HG02973 (cell line): Measurements from ENCODE around the gene PFKP.

ENCODE experiments used
- ATAC-seq: cut with Tn5 transposase; IDR thresholded peaks from one replicate; pipeline ENCODE4 v1.9.1; 2021; ENCODE audit warnings: moderate library complexity; ENCODE audit not compliant: unreplicated experiment

PFKP gene

DNA sequence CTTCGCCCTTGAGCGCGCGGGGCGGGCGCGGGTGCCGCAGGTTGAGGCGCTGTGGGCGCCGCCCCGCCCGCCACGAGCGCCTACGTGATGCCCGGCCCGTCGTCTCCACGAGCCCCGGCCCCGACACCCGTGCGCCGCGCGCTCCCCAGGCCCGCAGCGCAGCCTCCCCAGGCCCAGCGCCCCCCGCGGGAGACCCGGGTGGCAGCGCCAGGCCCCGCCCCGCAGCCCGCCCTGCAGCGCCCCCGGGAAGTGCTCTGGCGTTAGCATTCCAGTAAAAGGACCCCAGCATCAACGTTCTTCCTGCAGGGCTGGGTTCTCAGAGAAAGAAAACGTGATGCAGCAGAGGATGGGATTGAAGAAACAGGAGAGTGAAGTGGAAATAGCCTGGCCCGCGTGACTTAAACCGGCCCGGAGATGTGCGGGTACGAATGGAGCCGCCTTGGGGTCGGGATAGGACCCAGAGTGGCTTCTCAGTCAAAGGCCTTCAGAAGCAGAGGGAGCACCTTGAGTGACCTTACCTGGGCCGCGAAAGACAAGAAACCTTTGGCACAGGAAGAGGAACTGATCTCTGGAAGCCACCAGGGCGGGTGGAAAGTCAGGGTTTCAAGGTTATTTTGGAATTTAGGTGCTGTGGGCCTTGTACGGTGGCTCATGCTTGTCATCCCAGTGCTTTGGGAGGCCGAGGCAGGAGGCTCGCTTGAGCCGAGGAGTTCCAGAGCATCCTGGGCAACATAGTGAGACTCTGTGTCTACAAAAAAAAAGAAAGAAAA is 1.8 kb downstream of the PFKP start:
- ATAC-seq: peak; percentile 17

DNA sequence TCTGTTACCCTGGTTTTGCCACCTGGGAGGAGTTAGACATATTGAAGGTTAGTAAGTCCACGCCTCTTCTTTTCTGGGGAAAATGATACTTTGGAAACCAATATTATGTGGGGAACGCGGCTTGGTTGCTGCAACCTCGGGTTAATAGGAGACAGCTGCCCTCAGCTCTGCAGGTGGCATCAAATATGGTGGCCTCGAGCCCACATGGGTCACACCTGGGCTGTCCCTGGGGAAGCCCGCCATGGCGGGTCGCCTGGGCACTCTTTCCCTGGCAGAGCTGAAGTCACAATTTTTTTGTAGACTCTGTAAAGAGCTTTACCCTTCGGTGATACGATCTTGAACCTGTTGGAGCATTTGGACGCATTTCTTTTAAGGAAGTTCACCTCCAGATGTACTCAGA is 2.5 kb downstream of the PFKP start:
- no peak for ATAC-seq

DNA sequence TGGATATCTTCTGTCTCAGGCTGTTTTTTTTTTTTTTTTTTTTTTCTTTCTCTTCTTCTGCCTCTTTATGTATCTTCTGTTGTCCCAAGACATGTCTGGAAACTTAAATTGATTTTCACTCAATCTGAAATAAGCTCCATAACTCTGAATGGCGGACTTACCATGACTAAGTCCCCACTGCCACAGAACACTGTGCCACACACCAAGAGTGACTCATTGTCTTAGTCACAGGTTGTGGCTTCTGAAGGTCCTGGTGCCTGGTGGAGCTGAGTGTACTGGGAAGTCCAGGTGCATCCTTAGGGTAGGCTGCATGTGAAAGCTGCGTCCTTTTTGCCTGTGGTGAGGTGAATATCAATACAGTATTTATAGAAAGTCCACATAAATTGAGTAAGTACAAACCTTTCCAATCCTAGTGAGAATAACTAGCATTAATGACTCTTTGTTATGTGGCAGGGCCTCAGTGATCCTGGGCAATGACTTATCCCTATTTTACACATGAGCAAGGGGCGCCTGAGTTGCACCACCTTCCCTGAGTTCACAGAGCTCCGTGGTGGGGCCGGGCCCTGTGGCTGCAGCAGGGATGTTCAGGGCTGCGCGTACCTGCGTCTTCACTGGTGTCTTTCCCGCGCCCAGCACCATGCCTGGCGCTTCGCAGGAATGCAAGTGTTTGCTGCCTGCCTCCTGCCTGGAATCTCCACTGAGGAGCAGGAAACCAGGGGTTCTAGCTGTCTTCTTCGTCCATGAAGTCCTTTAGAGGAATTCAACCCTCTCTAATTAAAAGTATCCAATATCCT is 4.3 kb downstream of the PFKP start:
- ATAC-seq: no peak

DNA sequence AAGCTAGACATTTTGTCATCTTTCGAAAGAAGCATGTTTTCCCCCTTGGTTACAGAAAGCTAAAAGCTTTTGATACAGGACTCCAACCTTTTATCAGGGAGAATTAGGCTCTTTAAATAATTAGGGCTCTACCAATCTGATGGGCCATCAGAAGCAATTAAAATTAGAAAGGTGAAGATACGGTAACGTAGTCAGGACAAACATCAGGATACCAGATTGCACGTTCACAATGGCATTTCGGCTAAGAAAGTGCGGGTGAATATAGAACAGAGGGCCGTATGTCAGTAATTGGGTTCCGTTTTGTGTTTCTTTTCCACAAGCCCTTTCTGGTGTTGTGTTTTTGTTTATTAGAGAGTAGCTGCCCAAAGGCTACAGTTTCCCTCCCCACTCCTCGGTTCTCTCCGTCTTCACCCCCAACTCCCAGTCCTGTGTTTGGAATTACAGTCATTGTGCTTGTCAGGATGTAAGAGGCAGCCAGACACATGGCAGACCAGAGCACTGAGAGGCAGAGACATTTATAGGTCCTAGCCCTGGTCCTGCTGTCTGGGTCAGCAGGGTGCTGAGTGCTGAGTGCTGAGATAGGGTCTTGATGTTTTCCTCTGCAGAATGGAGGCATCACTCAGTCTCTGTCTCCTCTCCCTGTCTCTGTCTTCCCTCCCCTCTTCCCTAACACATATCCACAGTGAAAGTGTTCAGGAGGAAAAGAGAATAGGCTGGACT is 5.5 kb downstream of the PFKP start:
- ATAC-seq: no peak

DNA sequence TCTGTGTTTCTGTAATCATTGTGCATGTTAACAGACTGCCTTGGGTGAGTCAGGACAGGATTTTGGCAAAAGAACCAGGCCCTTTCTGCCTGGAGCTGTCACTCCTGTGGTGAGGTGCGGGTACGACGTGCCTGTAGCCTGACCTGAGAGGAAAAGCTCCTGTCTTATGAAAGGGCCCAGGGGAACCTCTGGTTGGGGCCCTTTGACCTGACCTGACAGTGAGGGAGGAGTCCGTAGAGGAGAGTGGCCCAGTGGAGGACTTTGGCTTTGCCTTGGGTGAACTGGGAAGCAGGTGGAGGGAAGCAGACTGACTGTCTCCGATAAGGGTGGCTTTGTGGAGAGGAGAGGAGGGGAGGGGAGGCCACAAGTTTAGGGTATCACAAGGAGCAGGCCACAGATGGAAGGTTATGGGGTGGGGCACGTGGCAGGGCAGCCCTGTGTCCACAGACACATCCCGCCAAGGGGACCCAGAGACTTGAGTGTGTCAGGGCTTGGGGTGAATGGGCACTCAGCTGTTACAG is 6.9 kb downstream of the PFKP start:
- ATAC-seq: no peak

DNA sequence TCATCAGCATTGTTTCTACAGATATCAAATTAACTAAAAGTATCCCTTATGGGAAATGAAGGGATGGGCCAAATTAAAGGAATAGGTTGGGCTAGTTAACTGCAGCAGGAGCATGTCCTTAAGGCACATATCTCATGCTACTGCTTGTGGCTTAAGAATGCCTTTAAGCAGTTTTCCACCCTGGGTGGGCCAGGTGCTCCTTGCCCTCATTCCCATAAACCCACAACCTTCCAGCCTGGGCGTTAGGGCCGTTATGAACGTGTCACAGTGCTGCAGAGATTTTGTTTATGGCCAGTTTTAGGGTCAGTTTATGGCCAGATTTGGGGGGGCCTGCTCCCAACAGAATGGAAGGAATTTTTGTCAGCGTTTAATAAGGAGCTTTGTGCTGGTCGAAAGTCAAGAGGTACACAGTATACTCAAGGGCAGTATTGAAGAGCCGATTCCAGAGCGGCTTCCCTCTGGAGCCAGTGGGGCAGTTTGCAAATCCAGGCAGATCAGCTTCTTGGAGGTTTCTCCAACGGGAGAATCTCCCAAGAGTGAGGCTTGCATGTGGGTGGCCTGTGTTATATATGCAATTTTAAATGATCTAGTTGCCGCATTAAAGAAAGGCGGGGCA is 7.7 kb downstream of the PFKP start:
- ATAC-seq: no peak

DNA sequence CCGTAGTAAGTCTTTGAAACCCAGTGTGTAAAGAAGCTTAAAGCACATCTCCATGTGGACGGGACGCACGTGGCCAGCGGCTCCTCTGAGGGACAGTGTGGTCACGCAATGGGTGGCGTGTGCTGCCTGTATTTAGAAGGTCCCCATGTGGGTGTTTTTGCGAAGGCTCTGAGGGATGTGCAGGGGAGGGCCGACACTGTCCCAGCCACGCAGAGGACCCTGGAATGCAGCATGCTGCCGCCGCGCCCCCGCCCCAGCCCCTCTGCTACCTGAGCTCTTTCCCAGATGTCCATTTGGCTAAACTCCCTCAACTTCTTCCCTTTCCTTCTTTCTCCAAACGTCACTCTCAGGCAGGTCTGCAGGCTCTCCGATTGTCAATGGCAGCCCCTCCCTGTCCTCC is 8.8 kb downstream of the PFKP start:
- ATAC-seq: no peak

DNA sequence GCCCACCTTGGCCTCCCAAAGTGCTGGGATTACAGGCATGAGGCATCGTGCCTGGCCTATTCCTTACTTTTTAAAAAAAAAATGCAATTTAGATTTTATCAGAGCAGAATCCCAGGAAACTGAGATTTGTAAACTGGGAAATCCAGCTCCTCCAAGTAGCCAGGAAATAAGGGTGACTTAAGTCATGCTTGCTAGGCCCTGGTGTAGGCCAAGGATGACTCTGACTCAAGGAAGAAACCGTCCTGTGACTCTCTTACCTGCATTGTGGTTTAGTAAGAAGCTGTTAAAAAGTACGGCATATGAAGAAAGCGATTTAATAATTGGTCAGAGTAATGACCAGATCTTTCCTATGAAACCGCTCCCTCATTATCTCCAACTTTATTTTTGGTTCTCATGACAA is 10.2 kb downstream of the PFKP start:
- no peak for ATAC-seq

DNA sequence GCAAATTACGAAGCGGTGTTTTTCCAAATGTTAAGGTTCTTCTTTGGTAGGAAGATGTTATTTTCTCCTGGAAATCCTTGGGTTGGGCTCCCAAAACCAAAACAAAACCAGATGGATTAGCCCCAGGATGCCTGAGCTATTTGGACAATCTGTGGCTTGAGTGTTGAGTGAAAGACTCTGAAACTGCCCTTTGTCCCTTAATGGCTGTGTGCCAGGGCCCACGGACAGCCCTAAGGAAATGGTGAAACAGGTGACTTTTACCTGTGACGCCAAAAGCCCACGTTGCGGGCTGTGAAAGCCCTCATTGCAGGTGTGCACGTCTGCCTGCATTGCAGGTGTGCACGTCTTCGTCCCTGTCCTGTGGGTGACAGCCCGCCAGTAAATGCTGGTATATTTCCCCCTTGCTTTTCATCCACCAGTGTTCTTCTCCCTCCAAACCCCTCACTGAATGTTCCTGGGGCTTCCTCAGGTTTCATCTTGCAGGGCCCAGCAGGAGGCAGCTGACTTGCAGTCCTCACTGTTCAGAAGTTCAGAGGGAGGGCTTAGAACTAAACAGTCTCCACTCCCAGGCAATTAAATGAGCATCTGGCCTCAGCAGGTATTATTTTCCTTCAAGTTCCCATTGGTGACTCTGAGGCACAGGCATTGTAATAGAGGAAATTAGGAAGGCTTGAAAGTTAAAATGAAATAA is 10.7 kb downstream of the PFKP start:
- no peak for ATAC-seq

DNA sequence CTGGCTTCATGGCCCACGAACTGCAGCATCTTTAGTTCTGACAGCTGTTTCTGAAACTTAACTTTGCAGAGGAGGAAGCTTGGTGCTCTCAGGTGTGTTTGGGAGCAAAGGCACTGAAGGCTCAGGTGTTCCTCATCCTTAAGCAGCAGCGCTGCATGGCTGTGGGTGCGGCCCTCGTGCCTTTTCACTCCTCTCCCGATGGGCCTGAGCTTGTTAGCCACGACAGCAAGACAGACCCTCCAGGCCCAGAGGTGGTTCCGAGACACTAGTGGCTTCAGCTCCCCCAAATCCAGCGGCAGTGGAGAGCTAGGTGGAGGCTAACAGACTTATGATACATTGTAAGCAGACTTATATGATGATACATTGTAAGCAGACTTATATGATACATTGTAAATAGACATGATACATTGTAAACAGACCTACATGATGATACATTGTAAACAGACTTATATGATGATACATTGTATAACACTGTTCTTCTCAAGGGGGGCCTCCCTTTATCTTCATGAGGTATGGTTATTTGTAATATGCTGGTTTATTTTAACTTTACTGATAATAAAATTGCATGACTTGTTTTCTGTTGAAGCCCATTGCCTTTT is 14.1 kb downstream of the PFKP start:
- no peak for ATAC-seq

DNA sequence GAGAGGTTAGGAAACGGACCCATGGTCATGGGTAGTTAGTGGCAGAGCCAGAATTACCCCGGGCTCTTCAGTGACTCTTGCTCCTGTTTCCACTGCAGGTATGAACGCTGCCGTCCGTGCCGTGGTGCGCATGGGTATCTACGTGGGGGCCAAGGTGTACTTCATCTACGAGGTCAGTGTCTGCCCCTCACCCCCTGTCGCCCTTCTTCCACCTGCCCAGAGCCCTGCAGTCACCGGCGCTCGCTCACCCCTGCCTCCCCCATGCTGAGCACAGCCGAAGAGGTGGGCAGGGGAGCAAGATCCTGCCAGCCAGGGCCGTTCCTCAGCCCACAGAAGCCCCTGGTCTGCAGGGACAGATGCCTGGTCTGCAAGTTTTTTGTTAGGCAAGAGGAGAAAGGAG is 14.9 kb downstream of the PFKP start:
- no peak for ATAC-seq

DNA sequence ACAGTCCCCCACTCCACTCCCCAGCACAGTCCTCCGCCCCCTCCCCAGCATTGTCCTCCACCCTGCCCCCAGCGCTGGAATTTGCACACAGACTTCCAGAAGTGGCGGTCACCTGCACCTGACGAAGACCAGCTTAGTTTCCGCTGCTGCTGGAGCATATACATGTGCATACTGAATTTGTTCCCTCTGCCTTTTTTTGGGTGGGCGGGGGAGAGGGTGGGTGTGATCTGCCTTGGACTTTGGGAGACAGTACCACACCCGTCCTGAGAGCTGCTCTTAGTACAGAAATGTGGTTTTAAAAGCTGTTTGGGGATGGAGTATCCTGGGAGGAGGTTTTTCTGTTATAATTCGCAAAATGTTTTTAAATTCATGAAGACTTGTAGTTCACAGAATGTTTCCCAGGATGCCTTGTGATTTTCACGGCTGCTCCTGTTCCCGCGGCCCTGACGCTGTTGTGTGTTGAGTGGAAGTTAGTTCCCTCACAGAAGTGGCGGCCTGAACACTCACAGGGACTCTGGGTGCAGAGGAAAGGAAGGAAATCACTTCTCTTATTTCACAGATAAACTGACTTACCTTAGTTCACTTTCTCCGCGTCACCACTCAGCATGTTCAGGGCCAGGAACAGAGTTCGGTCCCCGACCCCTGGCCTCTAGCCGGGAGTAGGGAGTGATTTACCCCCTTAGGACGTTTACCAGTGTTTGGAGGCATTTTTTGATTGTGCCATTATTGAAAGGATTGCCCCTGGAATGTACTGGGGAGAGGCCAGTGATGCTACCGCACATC is 18.6 kb downstream of the PFKP start:
- no peak for ATAC-seq

DNA sequence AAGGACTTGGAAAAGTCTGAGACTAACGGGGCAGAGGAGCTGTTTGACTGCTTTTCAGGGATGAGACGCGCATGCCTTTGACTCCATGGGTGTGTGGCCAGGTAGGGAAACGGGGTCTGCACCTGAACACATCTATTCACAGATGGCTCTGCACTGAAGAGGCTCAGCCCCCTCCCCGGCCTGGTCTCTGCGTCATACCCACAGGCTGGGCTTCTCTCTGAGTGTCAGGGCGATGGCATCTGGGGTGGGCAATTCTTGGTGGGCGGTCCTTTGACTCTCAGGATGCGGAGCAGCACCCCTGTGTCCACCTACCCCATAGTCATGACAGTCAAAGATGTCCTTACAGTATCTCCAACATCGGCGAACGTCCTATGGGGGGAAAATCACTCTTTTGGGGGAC is 23.0 kb downstream of the PFKP start:
- ATAC-seq: no peak

DNA sequence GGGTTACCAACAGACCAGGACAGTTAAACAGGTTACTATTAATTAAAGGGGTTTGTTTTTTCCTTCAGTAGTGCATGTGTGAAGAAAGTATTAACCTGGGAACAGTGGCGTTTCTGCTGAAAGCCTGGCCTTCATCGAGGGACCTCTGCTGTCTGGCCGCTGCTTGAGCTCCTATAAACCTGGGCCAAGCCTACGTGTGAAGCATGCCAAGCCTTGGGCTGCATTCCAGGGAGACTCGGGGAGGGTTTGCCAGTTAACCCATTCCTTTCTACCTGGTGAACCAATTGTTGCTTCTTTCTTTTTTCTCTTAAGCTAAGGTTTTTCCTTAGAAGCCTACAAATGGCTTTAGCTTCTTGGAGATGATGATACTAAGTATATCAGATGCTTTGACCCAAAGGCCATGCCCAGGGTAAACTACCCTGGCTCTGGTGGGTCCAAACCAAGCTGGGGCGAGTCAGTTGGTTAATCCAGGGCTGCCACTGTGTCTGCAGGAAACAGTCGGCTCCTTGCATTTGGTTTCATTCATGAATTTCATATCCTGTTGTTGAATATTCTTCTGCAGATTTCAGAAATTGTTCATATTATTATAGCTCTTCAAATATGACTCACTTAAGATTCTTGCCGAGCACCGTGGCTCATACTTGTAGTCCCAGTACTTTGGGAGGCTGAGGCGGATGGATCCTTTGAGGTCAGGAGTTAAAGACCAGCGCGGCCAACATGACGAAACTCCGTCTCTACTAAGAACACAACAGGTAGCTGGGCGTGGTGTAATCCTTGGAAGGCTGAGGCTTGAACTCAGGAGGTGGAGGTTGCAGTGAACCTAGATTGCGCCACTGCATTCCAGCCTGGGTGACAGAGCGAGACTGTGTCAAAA is 23.8 kb downstream of the PFKP start:
- no peak for ATAC-seq

DNA sequence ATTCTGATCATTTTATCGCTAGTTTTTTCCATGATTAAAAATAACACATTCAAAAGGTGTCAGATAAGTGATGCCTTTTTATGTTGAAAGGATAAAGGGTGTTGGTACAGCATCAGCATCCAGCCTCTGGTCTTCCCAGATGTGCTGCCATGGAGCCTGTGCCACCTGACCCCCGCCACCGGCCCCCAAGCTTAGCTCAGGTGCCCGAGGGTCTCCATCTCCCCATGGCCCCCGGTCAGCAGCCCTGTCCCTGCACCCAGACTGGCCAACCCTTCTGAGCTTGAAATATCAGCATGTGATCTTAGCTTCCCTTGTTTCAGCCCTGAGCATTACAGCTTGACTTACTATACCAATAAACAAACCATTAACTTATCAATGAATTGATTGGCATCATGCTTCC is 24.6 kb downstream of the PFKP start:
- no peak for ATAC-seq

DNA sequence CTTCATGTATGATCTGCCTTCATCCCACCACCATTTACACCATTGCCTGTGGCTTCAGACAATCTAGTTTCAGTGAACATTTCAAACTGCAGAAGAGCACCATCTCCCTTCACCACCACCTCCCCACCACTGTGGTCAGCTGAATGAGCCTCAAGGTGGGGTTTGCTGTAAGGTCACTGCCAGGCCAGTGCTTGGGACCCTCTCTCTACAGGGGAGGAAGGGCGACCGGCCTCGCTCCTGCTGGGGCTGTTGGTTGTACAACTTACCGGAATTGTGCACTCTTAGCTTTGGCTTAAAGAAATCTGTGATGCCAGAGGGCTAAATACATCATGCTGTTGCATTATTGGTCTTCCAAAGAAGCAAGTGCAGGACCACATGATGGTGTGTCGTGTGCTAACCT is 26.6 kb downstream of the PFKP start:
- ATAC-seq: no peak

DNA sequence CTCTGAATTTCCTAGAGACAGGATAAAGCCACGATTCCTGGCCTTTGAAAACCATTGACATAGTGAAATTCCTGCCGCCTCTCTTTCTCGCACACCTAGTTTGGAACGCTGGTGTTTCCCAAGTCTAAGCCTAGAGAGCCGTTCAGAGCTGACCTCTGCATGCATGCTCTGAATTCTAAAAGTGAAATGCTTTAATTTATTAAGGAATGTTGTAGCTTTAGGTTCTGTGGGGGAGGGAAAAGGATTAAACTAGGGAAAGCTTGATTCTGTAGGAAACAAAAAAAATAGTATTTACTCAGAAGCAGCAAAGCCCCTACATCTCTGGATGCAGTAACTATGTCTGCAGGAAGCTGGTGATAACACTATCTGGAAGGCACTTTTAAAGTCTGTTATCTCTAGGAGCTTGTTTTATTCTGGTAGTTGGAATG is 27.3 kb downstream of the PFKP start:
- ATAC-seq: no peak

DNA sequence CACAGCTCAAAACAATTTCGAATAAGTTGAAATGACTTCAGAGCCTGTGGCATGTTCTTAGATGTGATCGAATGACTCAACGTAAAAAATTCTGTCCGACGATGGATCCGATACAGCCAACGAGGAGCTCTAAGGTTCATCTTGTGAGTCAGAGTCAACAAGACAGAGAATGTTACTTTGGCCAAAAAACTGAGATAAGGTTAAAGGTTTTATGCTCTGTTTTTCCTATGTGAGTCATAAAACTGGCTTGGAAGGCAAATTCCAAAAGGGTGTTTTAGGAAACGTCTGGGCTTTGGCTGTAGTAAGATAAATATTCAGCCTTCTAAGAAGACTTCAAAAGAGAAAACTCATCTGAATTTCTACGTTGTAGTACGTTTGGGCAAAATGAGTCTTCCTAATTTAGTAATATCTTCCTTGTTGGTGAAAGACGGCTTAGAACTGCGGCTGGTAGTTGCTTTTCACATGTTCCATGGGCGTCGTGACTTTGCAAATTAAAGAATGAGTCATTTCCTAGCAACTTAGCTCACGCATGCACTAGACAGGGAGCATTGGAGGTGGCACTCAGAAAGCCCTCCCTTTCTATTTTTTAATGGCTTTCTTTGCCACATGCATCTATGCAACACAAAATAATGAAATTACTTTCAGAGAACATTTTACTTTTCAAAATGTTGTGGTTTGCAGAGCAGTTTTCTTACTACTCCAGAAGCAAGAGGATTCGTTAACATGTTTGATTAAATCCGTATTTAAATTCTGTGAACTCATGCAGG is 28.2 kb downstream of the PFKP start:
- ATAC-seq: peak; percentile 74
